Measurements from ENCODE around the gene EMID1.

EMID1 gene

GRCh38 chr22:29259253-29259899, 53.7 kb downstream of the EMID1 start:
- DNase-seq (ENCODE audit: low read depth in 1 of 2, low spot score in 1 of 2): no peak

GRCh38 chr22:29260031-29260560, 54.4 kb downstream of the EMID1 start:
- DNase-seq (ENCODE audit: low read depth in 1 of 2, low spot score in 1 of 2): no peak

- no peak for DNase-seq (ENCODE audit: low read depth in 1 of 2, low spot score in 1 of 2)
Measured at GRCh38 chr22:29260601-29261315, 55.1 kb downstream of the EMID1 start.

GRCh38 chr22:29263791-29264276, 58.1 kb downstream of the EMID1 start:
- DNase-seq (ENCODE audit: low read depth in 1 of 2, low spot score in 1 of 2): no peak

GRCh38 chr22:29265305-29265704, 59.6 kb downstream of the EMID1 start:
- no peak for DNase-seq (ENCODE audit: low read depth in 1 of 2, low spot score in 1 of 2)

GRCh38 chr22:29265929-29266328, 60.2 kb downstream of the EMID1 start:
- DNase-seq (ENCODE audit: low read depth in 1 of 2, low spot score in 1 of 2): no peak

GRCh38 chr22:29266564-29267461, 61.1 kb downstream of the EMID1 start:
- no peak for DNase-seq (ENCODE audit: low read depth in 1 of 2, low spot score in 1 of 2)

- no peak for DNase-seq (ENCODE audit: low read depth in 1 of 2, low spot score in 1 of 2)
Measured at GRCh38 chr22:29267462-29267857, 61.8 kb downstream of the EMID1 start.

- peak; percentile 96 to 98 for DNase-seq (ENCODE audit: low read depth in 1 of 2, low spot score in 1 of 2)
Measured at GRCh38 chr22:29267858-29268510, 62.3 kb downstream of the EMID1 start, which contains the start of the genes EWSR1 and RHBDD3. Gene EWSR1 (plus strand): TSS chr22:29268268. CDS start chr22:29268337, 69 bp downstream. Gene RHBDD3 (minus strand): TSS chr22:29267981. CDS start chr22:29265626, 2,355 bp downstream.

GRCh38 chr22:29268511-29269229, 63.0 kb downstream of the EMID1 start:
- peak in 1 of 2 donors; percentile 10 for DNase-seq (ENCODE audit: low read depth in 1 of 2, low spot score in 1 of 2)

- no peak for DNase-seq (ENCODE audit: low read depth in 1 of 2, low spot score in 1 of 2)
Measured at GRCh38 chr22:29269230-29269604, 63.5 kb downstream of the EMID1 start.

- DNase-seq (ENCODE audit: low read depth in 1 of 2, low spot score in 1 of 2): no peak
Measured at GRCh38 chr22:29269731-29270474, 64.2 kb downstream of the EMID1 start.

- no peak for DNase-seq (ENCODE audit: low read depth in 1 of 2, low spot score in 1 of 2)
Measured at GRCh38 chr22:29270475-29271271, 65.0 kb downstream of the EMID1 start.

- no peak for DNase-seq (ENCODE audit: low read depth in 1 of 2, low spot score in 1 of 2)
Measured at GRCh38 chr22:29272624-29273023, 66.9 kb downstream of the EMID1 start.

- no peak for DNase-seq (ENCODE audit: low read depth in 1 of 2, low spot score in 1 of 2)
Measured at GRCh38 chr22:29275167-29275566, 69.5 kb downstream of the EMID1 start.

GRCh38 chr22:29275819-29276565, 70.3 kb downstream of the EMID1 start:
- no peak for DNase-seq (ENCODE audit: low read depth in 1 of 2, low spot score in 1 of 2)

- DNase-seq (ENCODE audit: low read depth in 1 of 2, low spot score in 1 of 2): no peak
Measured at GRCh38 chr22:29277927-29278326, 72.2 kb downstream of the EMID1 start.

GRCh38 chr22:29284196-29284595, 78.5 kb downstream of the EMID1 start:
- no peak for DNase-seq (ENCODE audit: low read depth in 1 of 2, low spot score in 1 of 2)

Data from activated CD4-positive, alpha-beta T cell treated with anti-CD3 and anti-CD28 coated beads, Interleukin-2, amount 50 U/mL, for 24 hours (primary cell).